Stimulated activated CD4-positive, alpha-beta T cell treated with anti-CD3 and anti-CD28 coated beads, Interleukin-4, amount 100 ng/mL, for 1 hour (primary cell): ENCODE measurements around the gene CLDN22.

Experiments
- DNase-seq: peaks from one replicate; pipeline ENCODE4 v3.0.0-alpha.2; 2020

The CLDN22 gene

GRCh38 chr4:183318656-183319055 is 1.4 kb downstream of the CLDN22 start:
- DNase-seq: no peak

DNA sequence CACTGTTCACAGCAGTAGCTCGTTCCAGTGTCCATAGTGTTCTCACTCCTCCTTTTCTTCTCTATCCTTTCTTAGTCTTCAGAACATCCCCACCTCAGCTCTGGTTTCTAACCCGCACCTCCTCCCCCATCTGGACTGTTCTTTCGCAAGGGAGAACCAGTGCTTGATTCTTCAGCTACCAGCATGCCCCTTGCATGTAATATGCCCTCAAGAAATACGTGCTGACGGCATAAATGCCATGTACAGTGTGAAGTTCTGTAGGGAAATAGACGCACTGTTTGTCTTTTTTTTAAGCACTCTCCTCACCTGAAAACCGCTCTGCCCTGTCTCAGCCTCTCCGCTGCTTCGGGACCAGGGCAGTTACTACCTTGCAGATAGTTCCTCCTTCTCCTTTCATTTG is 5.3 kb downstream of the CLDN22 start:
- DNase-seq: no peak

- DNase-seq: no peak
These were observed 5.7 kb downstream of the CLDN22 start for GRCh38 chr4:183314336-183314735.

DNA sequence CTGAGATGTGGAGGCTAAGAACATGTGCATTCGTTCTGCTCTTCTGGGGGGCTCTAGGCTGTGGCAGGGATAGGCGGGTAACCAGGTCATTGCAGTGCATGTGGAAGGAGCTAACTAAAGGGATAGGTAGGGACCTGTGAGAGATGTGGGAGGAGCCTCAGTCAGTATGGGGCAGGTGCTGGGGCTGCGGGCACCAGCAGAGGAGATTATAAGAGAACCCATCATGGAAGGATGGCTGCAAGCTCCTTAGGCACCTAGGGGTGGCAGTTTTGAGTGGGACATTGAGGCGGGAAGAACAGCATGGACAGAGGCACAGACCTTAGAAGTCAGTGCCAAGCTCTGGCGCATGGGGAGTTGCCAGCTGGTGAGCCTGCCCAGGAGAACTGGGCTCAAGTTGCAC is 7.2 kb downstream of the CLDN22 start:
- no peak for DNase-seq

- DNase-seq: no peak
These were observed 13.3 kb downstream of the CLDN22 start for GRCh38 chr4:183306811-183307210.

GRCh38 chr4:183304538-183304937 is 15.5 kb downstream of the CLDN22 start:
- no peak for DNase-seq

DNA sequence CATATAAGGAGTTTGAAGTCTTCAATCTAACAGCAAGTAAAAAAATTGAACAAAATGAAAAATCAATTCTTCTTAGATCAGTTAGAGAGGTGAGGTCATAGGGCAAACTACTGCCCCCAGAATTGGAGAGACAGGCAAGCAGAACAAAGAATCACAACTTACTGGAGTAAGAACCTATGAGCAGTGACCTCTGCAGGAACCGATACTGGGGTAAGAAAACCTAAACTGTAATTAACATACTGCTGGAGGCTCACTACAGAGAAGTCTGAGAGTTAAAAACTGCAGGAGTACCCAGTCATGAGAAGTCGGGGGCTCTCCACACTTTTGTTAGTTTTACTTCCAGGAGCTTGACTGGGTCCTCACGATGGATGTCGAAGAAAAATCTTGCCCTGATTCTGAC is 16.0 kb downstream of the CLDN22 start:
- DNase-seq: no peak

GRCh38 chr4:183303301-183303700 is 16.8 kb downstream of the CLDN22 start:
- DNase-seq: no peak

GRCh38 chr4:183300655-183301054 is 19.4 kb downstream of the CLDN22 start:
- DNase-seq: no peak

GRCh38 chr4:183300070-183300469 is 20.0 kb downstream of the CLDN22 start:
- no peak for DNase-seq

GRCh38 chr4:183299464-183299863 is 20.6 kb downstream of the CLDN22 start:
- no peak for DNase-seq

- no peak for DNase-seq
These were observed 22.4 kb downstream of the CLDN22 start for GRCh38 chr4:183297675-183298074.

DNA sequence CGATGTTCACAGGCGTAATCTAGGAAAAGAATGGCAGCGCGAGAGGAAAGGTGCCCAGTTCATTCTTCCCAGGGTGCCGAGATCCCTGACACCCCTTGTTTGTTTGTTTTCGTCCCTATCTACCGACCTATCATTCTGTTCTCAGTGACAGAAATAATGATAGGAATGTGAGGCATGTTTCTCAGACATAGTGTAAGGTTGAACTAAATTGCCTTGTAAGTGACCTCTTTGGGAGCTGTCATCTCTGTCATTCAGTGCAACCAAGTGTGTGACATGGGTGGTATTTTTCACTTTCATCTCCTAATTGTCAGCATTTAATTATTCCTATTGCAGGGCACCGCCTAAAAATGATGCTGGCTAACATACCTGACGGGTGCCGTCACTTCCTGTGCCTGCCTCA is 24.4 kb downstream of the CLDN22 start:
- DNase-seq: no peak

DNA sequence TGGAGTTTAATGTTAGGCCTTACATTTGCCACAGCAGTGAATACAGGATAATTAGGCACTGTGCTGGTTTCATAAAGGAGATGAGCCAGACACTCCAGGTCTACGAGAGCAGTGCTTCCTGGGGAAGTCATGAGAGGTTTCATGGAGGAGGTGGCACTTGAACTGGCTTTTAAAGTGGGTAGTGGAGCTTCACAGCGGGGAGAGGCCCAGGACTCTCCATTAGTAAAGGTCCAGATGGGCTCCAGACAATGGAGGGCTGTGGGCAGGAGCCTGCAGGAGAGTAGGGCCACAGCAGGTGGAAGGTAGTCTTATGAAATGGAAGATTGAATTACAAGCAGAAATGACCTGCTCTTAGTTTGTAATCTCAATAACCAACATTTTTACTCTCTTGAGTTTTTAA is 29.0 kb downstream of the CLDN22 start:
- DNase-seq: no peak

- DNase-seq: no peak
These were observed 30.4 kb downstream of the CLDN22 start for GRCh38 chr4:183289688-183290087.

DNA sequence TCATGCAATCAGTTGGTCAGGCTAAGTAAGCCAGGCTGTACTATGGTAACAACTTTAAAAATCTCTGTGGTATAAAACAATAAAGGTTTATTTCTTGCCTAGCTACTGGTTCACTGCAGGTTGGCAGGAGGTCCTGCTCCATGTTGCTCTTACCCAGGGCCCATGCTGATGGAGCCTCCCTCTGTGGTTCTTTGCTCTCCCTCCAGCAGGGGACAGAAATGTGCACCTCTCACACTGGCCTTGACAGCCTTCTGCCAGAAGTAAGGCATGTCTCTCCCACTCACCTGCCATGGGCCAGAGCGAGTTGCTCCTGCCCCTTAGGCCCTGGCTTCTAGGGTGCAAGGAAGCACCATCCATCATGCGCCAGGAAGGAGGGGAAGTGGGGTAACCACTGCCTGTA is 31.1 kb downstream of the CLDN22 start:
- DNase-seq: no peak

DNA sequence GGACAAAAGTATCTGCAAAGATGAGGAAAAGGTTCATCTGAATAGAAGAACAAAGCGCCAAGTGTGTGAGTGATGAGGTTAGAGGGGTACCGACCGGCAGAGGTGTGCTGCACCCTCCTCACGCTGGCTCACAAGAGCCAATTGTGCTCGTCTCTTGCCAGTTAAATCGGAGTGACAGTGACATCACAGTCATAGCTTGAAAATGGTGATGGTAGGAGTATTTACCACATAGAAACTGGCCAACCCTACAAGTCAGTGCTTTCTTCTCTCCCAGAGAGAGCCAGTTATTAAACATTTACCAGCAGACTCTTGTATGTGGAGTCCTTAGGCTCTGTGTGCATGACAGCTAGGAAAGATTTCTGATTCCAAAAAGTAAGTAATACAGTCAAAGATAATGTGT is 32.4 kb downstream of the CLDN22 start:
- no peak for DNase-seq

DNA sequence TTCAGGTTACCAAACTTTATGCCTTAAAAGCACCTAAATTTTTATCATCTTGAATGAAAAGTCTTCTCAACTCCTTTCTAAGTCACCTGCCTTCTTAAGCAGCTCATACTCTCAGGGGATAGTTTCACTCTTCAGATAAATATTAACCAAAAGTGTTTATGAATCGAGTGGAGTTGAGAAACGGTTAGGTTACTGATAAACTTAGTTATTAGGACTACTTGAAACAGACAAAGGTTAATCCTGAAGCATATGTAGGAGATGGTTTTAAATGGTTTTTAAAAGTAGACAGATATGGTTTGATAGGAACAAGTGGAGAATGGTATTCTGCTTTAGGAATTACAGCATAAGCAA is 32.8 kb downstream of the CLDN22 start:
- no peak for DNase-seq

DNA sequence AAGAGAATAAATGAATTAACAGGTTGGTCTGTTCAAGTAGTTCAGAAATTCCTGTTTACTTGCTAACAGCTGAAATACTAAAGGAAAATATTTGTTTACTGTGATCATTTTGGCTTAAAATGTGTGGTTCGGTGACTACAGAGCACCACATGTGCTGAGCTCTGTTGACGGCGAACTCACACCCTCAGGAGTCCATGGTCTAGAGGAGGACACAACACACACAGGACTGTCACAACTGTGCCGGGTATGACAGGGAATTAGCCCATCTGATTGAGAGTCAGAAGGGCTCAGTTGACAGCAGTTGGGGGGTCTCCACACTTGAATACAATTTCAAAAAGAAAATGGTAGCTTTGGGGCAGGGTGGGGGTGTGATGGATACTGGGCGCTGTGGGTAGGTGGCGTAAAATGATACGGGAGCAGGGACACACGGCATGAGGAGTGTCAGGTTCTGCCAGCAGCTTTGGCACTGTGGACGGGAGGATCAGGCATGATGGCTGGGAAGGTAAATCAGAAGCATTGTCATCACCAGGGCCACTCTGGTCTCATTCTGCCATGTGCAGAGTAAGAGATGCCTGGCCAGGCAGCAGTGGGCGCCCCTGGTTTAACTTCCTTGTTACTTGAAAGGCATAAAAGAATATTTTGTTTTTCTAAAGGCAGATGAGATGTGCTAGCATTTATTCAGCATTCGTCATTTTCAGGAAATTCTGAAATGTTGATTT is 33.3 kb downstream of the CLDN22 start:
- no peak for DNase-seq

- DNase-seq: no peak
These were observed 34.2 kb downstream of the CLDN22 start for GRCh38 chr4:183285886-183286285.

- DNase-seq: no peak
These were observed 35.1 kb downstream of the CLDN22 start for GRCh38 chr4:183284965-183285364.

DNA sequence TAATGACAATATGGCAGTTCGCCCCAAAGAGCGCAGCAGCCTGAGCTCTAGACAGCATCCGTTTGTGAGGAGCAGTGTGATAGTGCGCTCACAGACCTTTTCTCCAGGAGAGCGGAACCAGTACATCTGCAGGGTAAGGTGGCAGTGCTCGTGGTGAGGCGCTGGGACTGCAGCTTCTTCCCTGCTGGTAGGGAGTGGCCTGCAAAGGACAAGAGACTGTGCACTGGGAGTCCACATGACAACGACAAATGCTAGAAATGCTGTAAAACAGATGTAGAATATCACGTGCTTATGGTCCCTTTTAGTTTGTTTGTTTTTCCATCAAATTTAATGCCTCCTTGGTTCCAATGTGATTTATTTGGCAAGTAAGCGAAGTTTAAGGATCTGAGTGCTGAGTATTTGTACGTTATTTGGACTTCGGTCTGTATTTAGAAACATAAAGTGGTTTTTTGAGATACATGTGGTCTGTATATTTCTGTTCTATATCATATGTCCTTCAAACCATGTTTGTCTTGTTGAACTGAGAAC is 35.8 kb downstream of the CLDN22 start:
- DNase-seq: no peak

DNA sequence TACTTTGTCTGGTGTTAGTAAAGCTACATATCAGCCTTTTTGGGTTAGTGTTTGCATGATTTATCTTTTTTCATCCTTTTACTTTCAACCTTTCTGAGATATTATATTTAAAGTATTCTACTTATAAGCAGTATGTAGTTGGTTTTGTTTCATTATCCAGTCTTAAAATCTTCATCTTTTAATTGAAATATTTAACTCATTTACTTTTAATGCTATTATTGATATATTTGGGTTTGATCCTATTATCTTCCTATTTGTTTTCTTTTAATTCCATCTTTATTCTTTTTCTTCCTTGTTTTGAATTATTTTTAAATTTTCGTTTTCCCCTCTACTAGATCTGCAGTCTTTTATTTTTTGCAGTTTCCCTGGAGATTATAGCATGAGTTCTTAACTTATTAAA is 44.0 kb downstream of the CLDN22 start:
- no peak for DNase-seq

- DNase-seq: no peak
These were observed 47.7 kb downstream of the CLDN22 start for GRCh38 chr4:183272384-183272783.

GRCh38 chr4:183268556-183268955 is 51.5 kb downstream of the CLDN22 start:
- DNase-seq: no peak
